SH-SY5Y (cell line): ENCODE measurements around the gene ASMTL.

ENCODE experiments used
- GATA2 ChIP-seq: IDR thresholded peaks from 2 replicates; pipeline ENCODE4 v1.6.1; 2011; ENCODE audit warnings: mild to moderate bottlenecking, low read depth, low read length
- GATA3 ChIP-seq: IDR thresholded peaks from 2 replicates; pipeline ENCODE4 v1.6.1; 2011; ENCODE audit warnings: low read depth, mild to moderate bottlenecking, low read length, moderate library complexity

DNA sequence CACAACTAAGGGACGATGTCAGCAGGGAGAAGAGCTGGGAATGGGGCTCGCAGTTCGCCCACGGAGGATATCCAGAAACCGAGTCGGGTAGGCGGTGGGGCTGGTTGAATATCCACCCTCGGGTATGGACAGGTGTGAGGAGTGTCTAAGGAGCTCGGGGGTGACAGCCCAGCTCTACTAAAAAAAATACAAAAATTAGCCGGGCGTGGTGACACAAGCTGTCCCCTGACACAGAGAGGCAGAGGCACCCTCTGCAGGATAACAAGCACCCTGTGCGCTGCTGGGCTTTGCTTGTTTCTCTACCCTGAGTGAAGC, 12.2 kb upstream of the ASMTL start:
- no peak for TF ChIP-seq GATA2
- no peak for TF ChIP-seq GATA3
